Spleen (tissue), 11 donors: ENCODE results near the gene EML3. TPM values are rescaled to one million over a fixed set of nuclear protein-coding genes. Genes with fewer than 3 reads are reported as not detected.

Source experiments
- DNase-seq: peaks from one replicate; pipeline ENCODE4 v3.0.0-alpha.2; 2020
- H3K27ac ChIP-seq, 8 donors: fragments of 200-600 bp; sonication (generic) in 7 of 8; 1 replicate in 4 of 8; 2 replicates in 4 of 8; pipeline versions ENCODE4 v1.5.0 to v1.8.0; 2016 to 2021; ENCODE audit warnings: inconsistent platforms in 4 of 8, mild to moderate bottlenecking in 4 of 8, moderate library complexity in 1 of 8
- H3K27me3 ChIP-seq, 7 donors: fragments of 200-600 bp; sonication (generic) in 6 of 7; replicated peaks in 1 of 7; 1 replicate in 4 of 7; 2 replicates in 3 of 7; pipeline versions ENCODE4 v1.5.0 to v1.8.0; 2016 to 2021; ENCODE audit warnings: inconsistent platforms in 3 of 7, mild to moderate bottlenecking in 1 of 7
- H3K36me3 ChIP-seq, 6 donors: fragments of 200-600 bp; sonication (generic) in 5 of 6; 1 replicate in 4 of 6; 2 replicates in 2 of 6; pipeline versions ENCODE4 v1.5.0 to v1.8.0; 2016 to 2021; ENCODE audit warnings: inconsistent platforms in 2 of 6
- H3K4me1 ChIP-seq, 6 donors: fragments of 200-600 bp; sonication (generic) in 5 of 6; 1 replicate in 3 of 6; 2 replicates in 3 of 6; pipeline versions ENCODE4 v1.5.0 to v1.8.0; 2016 to 2021; ENCODE audit warnings: inconsistent platforms in 3 of 6
- H3K4me3 ChIP-seq, 8 donors: fragments of 200-600 bp; sonication (generic) in 7 of 8; 1 replicate in 4 of 8; 2 replicates in 4 of 8; pipeline versions ENCODE4 v1.5.0 to v1.8.0; 2016 to 2021; ENCODE audit warnings: inconsistent platforms in 4 of 8, mild to moderate bottlenecking in 4 of 8, moderate library complexity in 2 of 8
- H3K9me3 ChIP-seq, 8 donors: fragments of 200-600 bp; sonication (generic) in 7 of 8; 1 replicate in 4 of 8; 2 replicates in 4 of 8; pipeline versions ENCODE4 v1.5.0 to v1.8.0; 2016 to 2021; ENCODE audit warnings: inconsistent platforms in 4 of 8
- POLR2A ChIP-seq, 3 donors: fragments of 450-650 bp; IDR thresholded peaks; one replicate each; pipeline ENCODE4 v1.5.1; 2017; ENCODE audit warnings: antibody characterized with exemption in 3 of 3, mild to moderate bottlenecking in 1 of 3
- POLR2AphosphoS5 ChIP-seq, 3 donors: sonication (generic); formaldehyde crosslinking; IDR thresholded peaks; one replicate each; pipeline ENCODE4 v1.5.1; 2017; ENCODE audit warnings: antibody characterized with exemption in 3 of 3
- WGBS, 5 donors: extraction: QIAGEN DNeasy Blood & Tissue Kit in 3 of 5; methylation state at CpG; one replicate each; pipeline versions ENCODE4 v1.1.5 to v1.1.7; 2013 to 2018; 5-methylcytosine and 5-hydroxymethylcytosine counted together
- intact Hi-C: fragments of 100-400 bp; cut with DNase I; formaldehyde crosslinking; loops from one replicate; pipeline ENCODE4 v1.15.0; 2023; ENCODE audit warnings: low total_unique reads
- polyA plus RNA-seq, 3 donors: library from polyadenylated mRNA; stranded (reverse); fragments of 200-250 nt; gene quantifications; one replicate each; pipeline ENCODE4 v1.2.1, GENCODE V29; 2013
- total RNA-seq, 7 donors: library from RNA; depleted of rRNA in 3 of 7; stranded (reverse); fragments of >200 nt in 3 of 7; fragmentation: NEBNext Ultra II Directional in 4 of 7; extraction: Animal tissue kit (Norgen Biotek cat#: 25700) in 4 of 7; gene quantifications; one replicate each; pipeline versions ENCODE4 v1.1.0 to v1.2.1, GENCODE V29; 2016 to 2021
- TF ChIP-seq, protein P1 (sequence below), 11 experiments: fragments of 200-600 bp in 7 of 11; fragments of 450-650 bp in 4 of 11; sonication (generic) in 4 of 11; IDR thresholded peaks in 8 of 11; conservative IDR thresholded peaks in 3 of 11; 1 replicate in 7 of 11; 2 replicates in 4 of 11; pipeline versions ENCODE4 v1.4.0 to v1.8.0; 2016 to 2021; ENCODE audit warnings: antibody characterized with exemption in 11 of 11, inconsistent platforms in 4 of 11, mild to moderate bottlenecking in 1 of 11
- donor health status: healthy with polysubstance abuse.
- donor health status: DM: no; HTN: no; CAD: no; lungs with moderate emphysema.
- donor health status: DM: no; HTN: no; CAD: no.
- donor health status: Bipolar disorder and iron deficiency.
- donor health status: healthy.
- donor health status: DM: no; HTN: no; CAD: no.
- donor health status: DM: yes; HTN: yes; CAD: no.

EML3 gene
- total and polyA plus RNA-seq, 10 donors: 46.7 to 159 (median 112) TPM

DNA sequence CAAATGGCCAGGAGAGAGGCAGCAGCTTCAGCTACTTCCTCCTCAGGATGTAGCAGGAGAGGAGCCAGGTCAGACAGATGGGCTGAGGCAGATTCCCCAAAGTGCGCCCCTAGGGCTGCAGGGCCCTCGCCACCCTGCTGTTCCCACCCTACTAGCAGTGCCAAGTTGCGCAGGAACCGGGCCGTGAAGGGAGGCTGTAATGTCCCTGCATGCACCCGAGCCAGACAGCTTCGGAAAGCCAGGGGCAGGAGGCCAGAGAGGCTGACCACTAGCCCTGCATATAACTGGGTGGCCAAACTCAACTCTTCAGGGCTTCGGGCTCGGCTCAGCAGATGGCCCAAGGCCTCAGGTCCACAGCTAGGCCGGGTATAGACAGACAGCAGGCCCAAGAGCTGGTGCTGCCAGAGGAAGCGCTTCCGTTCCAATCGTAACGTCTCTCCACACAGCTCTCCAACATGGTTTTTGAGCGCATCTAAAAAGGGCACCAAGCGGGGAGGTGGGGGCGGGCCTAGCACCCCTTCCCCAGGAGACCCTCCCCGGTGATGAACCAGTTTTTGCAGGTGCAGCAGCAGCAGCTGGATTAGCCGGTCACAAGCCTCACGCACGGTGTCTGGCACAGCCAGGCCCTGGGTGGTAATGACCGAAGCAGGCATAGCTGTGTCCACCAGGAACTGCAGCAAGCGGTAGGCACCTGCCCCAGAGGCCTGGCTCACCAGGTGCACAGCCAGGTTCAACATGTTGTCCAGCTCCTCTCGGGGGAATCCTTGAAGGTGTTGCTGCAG is 35.8 kb upstream of the EML3 start:
- peak; percentile 76 for DNase-seq
- intact Hi-C loops: no loop called here
- Histone ChIP-seq H3K36me3 (peaks cover 0 to 46% (median 34%) of the 10 kb centered on the region in 6 donors), H3K27me3 (no peaks in the 10 kb centered on the region), H3K4me1 (peaks cover 32 to 81% (median 58%) of the 10 kb centered on the region in 6 donors), H3K27ac (no peak overlapping the region), H3K4me3 (no peak overlapping the region), H3K9me3 (no peaks in the 10 kb centered on the region)
- TF ChIP-seq POLR2AphosphoS5 (IDR thresholded peaks at IDR 0.05): no peak
- no peak for TF ChIP-seq POLR2A (IDR thresholded peaks at IDR 0.05)
- TF ChIP-seq, protein P1, sequence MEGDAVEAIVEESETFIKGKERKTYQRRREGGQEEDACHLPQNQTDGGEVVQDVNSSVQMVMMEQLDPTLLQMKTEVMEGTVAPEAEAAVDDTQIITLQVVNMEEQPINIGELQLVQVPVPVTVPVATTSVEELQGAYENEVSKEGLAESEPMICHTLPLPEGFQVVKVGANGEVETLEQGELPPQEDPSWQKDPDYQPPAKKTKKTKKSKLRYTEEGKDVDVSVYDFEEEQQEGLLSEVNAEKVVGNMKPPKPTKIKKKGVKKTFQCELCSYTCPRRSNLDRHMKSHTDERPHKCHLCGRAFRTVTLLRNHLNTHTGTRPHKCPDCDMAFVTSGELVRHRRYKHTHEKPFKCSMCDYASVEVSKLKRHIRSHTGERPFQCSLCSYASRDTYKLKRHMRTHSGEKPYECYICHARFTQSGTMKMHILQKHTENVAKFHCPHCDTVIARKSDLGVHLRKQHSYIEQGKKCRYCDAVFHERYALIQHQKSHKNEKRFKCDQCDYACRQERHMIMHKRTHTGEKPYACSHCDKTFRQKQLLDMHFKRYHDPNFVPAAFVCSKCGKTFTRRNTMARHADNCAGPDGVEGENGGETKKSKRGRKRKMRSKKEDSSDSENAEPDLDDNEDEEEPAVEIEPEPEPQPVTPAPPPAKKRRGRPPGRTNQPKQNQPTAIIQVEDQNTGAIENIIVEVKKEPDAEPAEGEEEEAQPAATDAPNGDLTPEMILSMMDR (IDR thresholded peaks at IDR 0.05 in 8 of 11, conservative IDR thresholded peaks at IDR 0.05 in 3 of 11): no peak
- WGBS, 5 donors: 87 to 99% (median 96%) methylated on average over 6 to 24 of the region's 24 CpGs

DNA sequence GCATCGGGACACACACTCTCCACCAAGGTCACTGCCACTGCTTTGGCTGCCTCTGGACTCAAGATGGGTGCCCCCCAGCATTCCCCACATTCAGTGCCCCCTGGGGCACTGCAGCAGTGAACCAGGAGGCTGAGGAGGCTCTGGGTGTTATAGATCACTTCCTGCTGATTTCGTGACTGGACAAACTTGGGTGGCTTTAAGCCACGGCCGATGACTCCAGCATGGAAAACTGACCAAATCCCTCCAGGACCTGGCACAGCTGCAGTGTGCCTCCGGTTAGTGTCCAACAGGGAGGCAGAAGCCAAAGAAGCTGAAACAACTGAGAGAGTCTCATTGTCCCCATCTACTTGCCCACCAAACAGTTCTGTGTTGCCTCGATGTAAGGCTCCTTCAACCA is 35.0 kb upstream of the EML3 start:
- H3K27ac ChIP-seq: peak overlapping the region in 1 of 8 donors; percentile 94
- H3K27me3 ChIP-seq: no peaks in the 10 kb centered on the region
- no peaks in the 10 kb centered on the region for H3K9me3 ChIP-seq
- 76 to 89% (median 88%) methylated on average over 5 to 6 of the region's 6 CpGs for WGBS, 5 donors
- peaks cover 32 to 86% (median 55%) of the 10 kb centered on the region in 6 donors for H3K4me1 ChIP-seq
- TF ChIP-seq POLR2AphosphoS5 (IDR thresholded peaks at IDR 0.05) (no peak), POLR2A (IDR thresholded peaks at IDR 0.05) (no peak)
- TF ChIP-seq, protein P1 (IDR thresholded peaks at IDR 0.05 in 8 of 11, conservative IDR thresholded peaks at IDR 0.05 in 3 of 11): no peak
- peaks cover 0 to 54% (median 41%) of the 10 kb centered on the region in 6 donors for H3K36me3 ChIP-seq
- no peak overlapping the region for H3K4me3 ChIP-seq
- intact Hi-C loops: no loop called here
- no peak for DNase-seq

DNA sequence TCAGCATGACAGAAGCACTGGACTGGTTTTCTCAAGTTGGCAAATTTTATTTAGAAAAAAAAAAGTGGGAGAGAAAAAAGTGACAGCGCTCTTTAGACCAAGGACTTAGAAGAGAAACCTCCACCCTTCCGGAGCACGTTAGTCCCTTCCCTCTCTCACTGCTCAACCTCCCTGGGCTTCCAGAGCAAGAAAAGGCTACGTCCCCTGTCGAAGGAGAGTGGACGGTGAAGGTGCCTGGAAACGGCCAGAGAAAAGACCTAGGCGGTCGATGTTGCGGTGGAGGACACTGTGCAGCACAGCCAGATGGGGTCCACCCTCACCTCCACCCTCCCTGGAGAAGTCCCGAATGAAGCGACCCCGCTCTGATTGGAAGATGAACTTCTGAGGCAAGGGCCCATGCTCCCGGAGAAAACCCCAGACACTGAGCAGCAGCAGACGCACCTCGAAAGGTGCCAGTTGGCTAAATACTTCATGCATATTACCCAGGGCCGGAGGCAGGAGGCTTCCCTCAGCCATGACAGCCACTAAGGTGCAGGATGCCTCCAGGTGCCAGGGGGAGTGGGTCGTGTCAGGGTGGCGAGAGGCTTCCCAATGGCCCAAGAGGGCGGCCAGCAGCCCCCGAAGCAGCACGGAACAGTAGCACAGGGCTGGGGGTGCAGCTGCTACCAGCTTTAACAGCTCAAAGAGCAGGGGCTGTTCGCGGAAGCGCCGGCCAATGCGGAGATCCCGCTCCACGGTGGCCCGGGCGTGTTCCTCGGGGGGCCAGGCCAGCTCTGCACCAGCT is 34.4 kb upstream of the EML3 start:
- Histone ChIP-seq H3K4me1 (peaks cover 28 to 84% (median 49%) of the 10 kb centered on the region in 6 donors), H3K27me3 (no peaks in the 10 kb centered on the region), H3K36me3 (peaks cover 0 to 60% (median 43%) of the 10 kb centered on the region in 6 donors), H3K4me3 (peak overlapping the region in 5 of 8 donors; percentile 84 to 99 (median 94)), H3K9me3 (no peaks in the 10 kb centered on the region), H3K27ac (peak overlapping the region in 5 of 8 donors; percentile 93 to 98 (median 94))
- DNase-seq: peak; percentile 88
- WGBS, 5 donors: 70 to 76% (median 71%) methylated on average over 30 to 32 of the region's 32 CpGs
- TF ChIP-seq, protein P1 (IDR thresholded peaks at IDR 0.05 in 8 of 11, conservative IDR thresholded peaks at IDR 0.05 in 3 of 11): no peak
- TF ChIP-seq POLR2AphosphoS5 (IDR thresholded peaks at IDR 0.05): peak in 2 of 3 donors; percentile 19 to 38
- intact Hi-C loops: no loop called here
